Esophagus (tissue), 2 donors: Measurements from ENCODE around the gene AGAP1. TPM values are rescaled to one million over a fixed set of nuclear protein-coding genes. Genes with fewer than 3 reads are reported as not detected.

Experiments used
- H3K27ac ChIP-seq, 2 donors: one replicate each; pipeline ENCODE4 v1.5.1; 2013; ENCODE audit warnings: low read depth in 2 of 2, mild to moderate bottlenecking in 2 of 2, inconsistent platforms in 1 of 2, low read length in 1 of 2, moderate library complexity in 1 of 2
- H3K27me3 ChIP-seq, 2 donors: one replicate each; pipeline ENCODE4 v1.6.1; 2013; ENCODE audit warnings: low read length in 2 of 2, control low read depth in 1 of 2, mild to moderate bottlenecking in 1 of 2; ENCODE audit not compliant: insufficient read depth in 2 of 2, control insufficient read depth in 1 of 2
- H3K36me3 ChIP-seq, 2 donors: one replicate each; pipeline ENCODE4 v1.6.1; 2013; ENCODE audit warnings: low read length in 1 of 2; ENCODE audit not compliant: control insufficient read depth in 2 of 2, insufficient read depth in 2 of 2
- H3K4me1 ChIP-seq, 2 donors: one replicate each; pipeline ENCODE4 v1.6.1; 2013; ENCODE audit warnings: low read length in 1 of 2; ENCODE audit not compliant: control insufficient read depth in 2 of 2, insufficient read depth in 2 of 2
- H3K4me3 ChIP-seq, 2 donors: one replicate each; pipeline ENCODE4 v1.5.1; 2013; ENCODE audit warnings: low read length in 2 of 2, mild to moderate bottlenecking in 2 of 2, low read depth in 1 of 2, moderate library complexity in 1 of 2
- H3K9me3 ChIP-seq, 2 donors: one replicate each; pipeline ENCODE4 v1.6.1; 2013; ENCODE audit warnings: mild to moderate bottlenecking in 2 of 2, low read depth in 1 of 2, low read length in 1 of 2, moderate library complexity in 1 of 2; ENCODE audit not compliant: control insufficient read depth in 2 of 2, insufficient read depth in 1 of 2
- WGBS, 2 donors: extraction: QIAGEN DNeasy Blood & Tissue Kit; methylation state at CpG; one replicate each; pipeline ENCODE4 v1.1.7; 2013; 5-methylcytosine and 5-hydroxymethylcytosine counted together
- polyA plus RNA-seq, 2 donors: library from polyadenylated mRNA; stranded (reverse); fragments of 200-250 nt; gene quantifications; one replicate each; pipeline ENCODE4 v1.2.3, GENCODE V29; 2013
- donor health status: healthy with polysubstance abuse.
- donor health status: Bipolar disorder and iron deficiency.

AGAP1 gene
- polyA plus RNA-seq, 2 donors = 4.9 TPM

DNA sequence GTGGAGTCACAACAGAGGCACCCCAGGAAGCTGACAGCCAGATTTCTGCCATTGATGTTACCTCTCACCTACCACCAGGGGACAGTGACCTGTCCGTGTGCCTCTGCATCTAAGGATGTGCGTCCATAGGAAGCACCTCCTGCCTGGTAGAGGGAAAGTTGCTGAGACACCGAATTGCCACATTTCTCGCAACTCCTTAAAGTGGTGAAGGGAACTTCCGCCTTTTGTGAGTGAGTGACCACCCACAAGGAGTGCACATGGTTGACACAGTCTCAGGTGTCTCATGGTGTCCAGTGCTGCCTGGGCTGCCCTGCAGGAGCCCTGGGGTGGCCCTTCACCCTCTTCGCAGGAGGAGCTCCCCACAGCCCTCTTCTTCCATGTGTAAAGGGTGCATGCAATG, 472.6 kb downstream of the AGAP1 start:
- Histone ChIP-seq H3K9me3 (no peaks in the 10 kb centered on the region), H3K4me3 (no peak overlapping the region), H3K27me3 (no peaks in the 10 kb centered on the region), H3K4me1 (no peaks in the 10 kb centered on the region), H3K27ac (no peak overlapping the region), H3K36me3 (peaks cover 3 to 9% of the 10 kb centered on the region in 2 donors)
- WGBS, 2 donors = 83 to 87% methylated on average over 6 of the region's 6 CpGs

GRCh38 chr2:235966932-235967757, 473.3 kb downstream of the AGAP1 start:
- Histone ChIP-seq H3K27ac (no peak overlapping the region), H3K4me3 (no peak overlapping the region), H3K9me3 (no peaks in the 10 kb centered on the region), H3K27me3 (no peaks in the 10 kb centered on the region), H3K4me1 (no peaks in the 10 kb centered on the region), H3K36me3 (peaks cover 3 to 9% of the 10 kb centered on the region in 2 donors)
- 94% methylated on average over 26 of the region's 26 CpGs for WGBS, 2 donors

DNA sequence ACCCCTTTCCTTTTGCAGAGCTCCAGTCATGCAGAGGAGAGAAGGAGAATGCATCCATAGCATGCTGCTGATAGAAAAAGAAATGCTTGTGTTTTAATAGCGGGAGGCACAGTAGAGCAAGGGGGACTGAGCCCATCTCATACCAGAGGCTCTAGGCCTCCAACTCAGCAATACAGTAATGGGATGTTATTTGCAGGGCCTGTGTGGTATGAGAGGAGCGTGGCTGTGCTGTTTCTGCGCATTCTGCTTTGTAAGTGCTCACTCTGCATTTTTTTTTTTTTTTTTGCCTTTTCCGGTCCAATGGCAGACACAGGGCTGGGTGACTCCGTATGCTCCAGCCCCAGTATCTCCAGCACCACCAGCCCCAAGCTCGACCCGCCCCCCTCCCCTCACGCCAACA, 474.3 kb downstream of the AGAP1 start:
- H3K27ac ChIP-seq = no peak overlapping the region
- H3K4me1 ChIP-seq = no peaks in the 10 kb centered on the region
- WGBS, 2 donors = 92 to 93% methylated on average over 8 of the region's 8 CpGs
- H3K4me3 ChIP-seq = no peak overlapping the region
- H3K9me3 ChIP-seq = no peaks in the 10 kb centered on the region
- peaks cover 3 to 9% of the 10 kb centered on the region in 2 donors for H3K36me3 ChIP-seq
- H3K27me3 ChIP-seq = no peaks in the 10 kb centered on the region

DNA sequence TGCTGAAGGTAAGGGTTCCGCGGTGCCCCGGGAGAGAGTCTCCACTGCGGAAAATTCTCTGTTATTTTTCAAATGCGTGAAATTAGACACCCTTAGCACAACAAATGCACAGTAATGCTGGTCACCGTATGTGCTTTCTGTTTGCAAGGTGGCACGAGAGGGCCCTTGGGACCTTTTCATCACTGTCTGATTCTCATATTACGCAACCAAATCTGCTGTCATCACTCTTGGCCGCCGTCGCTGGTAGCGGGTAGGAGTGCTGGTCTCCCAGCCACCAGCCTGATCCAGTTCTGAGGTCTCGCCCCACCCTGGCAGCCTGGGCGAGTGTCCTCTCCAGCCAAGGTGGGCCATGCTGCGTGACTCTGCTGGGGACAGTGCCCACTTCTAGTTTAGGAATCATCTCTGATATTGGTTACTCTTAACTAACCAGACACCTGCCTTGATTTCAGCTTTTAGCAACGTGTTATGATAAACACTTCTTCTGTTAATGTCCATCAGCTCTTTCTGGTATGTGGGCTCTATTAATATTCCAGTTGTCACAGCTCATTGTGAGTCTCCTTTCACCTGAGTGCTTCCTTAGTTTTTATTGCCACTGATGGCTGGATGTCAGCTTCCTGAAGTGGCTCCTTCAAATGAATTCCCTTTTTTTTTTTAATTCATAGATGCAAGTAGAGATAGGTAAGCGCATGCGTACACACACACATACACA, 474.9 kb downstream of the AGAP1 start:
- Histone ChIP-seq H3K27ac (no peak overlapping the region), H3K9me3 (no peaks in the 10 kb centered on the region), H3K4me1 (no peaks in the 10 kb centered on the region), H3K4me3 (no peak overlapping the region), H3K27me3 (no peaks in the 10 kb centered on the region), H3K36me3 (peaks cover 3 to 9% of the 10 kb centered on the region in 2 donors)
- 94 to 95% methylated on average over 18 of the region's 18 CpGs for WGBS, 2 donors

DNA sequence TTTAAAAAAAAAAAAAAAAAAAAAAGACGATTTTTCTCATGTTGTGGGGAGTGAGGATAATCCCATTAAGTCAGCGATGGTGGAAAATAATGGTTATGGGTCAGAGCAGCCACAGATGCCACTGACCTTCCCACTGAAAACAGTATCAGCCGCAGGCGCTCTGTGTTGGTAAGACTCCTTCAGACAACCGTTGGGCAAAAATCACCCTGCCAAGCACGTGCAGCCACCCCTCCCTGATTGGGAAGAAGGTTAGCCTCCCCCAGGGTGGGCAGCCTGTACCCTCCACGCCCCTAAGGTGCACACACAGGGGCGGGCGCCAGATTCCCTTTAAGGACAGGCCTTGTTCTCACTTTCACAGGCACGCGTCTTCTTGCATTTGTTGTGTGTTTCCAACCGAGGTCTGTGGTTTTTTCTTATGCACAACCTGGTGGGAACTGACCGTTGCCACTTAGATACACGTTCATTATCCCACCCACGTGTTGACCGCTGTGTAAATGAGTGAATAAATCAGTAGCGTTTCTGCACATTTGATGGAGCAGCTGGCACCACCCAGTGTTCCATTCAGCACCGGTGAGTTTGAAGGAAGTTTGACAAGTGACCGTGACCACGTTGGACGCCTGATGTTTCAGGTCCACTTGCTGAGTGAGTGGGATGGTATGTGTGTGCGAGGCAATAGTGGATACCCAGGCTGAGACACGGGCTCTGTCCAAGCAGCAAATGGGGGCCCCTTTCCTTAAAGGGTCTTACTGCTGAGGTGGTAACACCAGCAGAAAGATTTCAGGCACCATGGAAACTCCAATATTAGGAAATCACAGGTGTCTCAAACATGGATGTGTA, 476.6 kb downstream of the AGAP1 start:
- Histone ChIP-seq H3K4me3 (no peak overlapping the region), H3K4me1 (no peaks in the 10 kb centered on the region), H3K27me3 (no peaks in the 10 kb centered on the region), H3K9me3 (no peaks in the 10 kb centered on the region), H3K27ac (no peak overlapping the region), H3K36me3 (peaks cover 3 to 9% of the 10 kb centered on the region in 2 donors)
- WGBS, 2 donors = 92 to 93% methylated on average over 23 of the region's 23 CpGs

GRCh38 chr2:235976516-235976915, 482.7 kb downstream of the AGAP1 start:
- Histone ChIP-seq H3K27me3 (no peaks in the 10 kb centered on the region), H3K9me3 (no peaks in the 10 kb centered on the region), H3K36me3 (no peaks in the 10 kb centered on the region), H3K4me1 (no peaks in the 10 kb centered on the region), H3K4me3 (no peak overlapping the region), H3K27ac (no peak overlapping the region)
- 94% methylated on average over 6 of the region's 6 CpGs for WGBS, 2 donors

DNA sequence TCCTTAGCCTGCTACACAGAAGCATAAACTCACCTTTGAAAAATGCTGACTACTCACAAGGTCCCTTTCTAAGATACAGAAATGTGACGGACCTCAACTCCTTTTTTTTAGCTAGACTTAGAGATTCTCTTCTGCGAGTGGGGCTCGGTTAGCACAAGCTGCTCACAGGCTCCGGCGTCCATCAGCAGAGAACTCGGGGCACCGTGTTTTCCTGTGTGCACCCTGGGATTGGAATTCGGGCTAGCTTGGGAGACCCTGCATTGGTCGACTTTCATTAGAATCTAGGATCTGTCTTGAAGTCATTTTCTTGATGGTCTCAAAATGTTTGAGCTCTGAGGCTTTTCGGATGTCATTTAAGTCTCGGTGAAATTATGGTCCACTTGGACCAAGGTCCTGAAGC, 483.1 kb downstream of the AGAP1 start:
- no peaks in the 10 kb centered on the region for H3K36me3 ChIP-seq

GRCh38 chr2:235977445-235977844, 483.6 kb downstream of the AGAP1 start:
- WGBS, 2 donors = 81 to 88% methylated on average over 9 of the region's 9 CpGs
- Histone ChIP-seq H3K4me3 (no peak overlapping the region), H3K27ac (no peak overlapping the region), H3K4me1 (no peaks in the 10 kb centered on the region), H3K36me3 (no peaks in the 10 kb centered on the region), H3K27me3 (no peaks in the 10 kb centered on the region), H3K9me3 (no peaks in the 10 kb centered on the region)

More for the DNA sequence above, 483.1 kb downstream of the AGAP1 start:
- Histone ChIP-seq H3K4me1 (no peaks in the 10 kb centered on the region), H3K27ac (no peak overlapping the region), H3K27me3 (no peaks in the 10 kb centered on the region), H3K4me3 (no peak overlapping the region), H3K9me3 (no peaks in the 10 kb centered on the region)
- 95 to 96% methylated on average over 11 of the region's 11 CpGs for WGBS, 2 donors

DNA sequence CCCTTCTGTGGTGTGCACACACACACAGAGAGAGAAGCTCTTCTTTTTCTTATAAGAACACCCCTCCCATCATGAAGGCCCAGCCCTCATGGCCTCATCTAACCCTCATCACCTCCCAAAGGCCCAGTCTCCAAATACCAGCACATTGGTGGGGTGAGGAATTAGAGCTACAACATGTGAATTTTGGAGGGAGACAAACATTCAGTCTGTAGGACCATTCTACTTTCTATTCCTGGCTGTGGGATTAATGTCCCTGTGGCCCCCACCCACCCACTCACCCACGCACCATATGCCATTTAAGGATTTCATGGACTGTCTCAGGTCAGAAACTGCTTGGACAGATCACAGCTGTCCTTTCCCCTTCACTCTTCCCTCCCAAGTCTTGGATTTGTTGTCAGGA, 484.2 kb downstream of the AGAP1 start:
- no peaks in the 10 kb centered on the region for H3K4me1 ChIP-seq
- H3K4me3 ChIP-seq = no peak overlapping the region
- no peaks in the 10 kb centered on the region for H3K27me3 ChIP-seq
- no peaks in the 10 kb centered on the region for H3K9me3 ChIP-seq
- no peaks in the 10 kb centered on the region for H3K36me3 ChIP-seq
- H3K27ac ChIP-seq = no peak overlapping the region
- 86 to 100% methylated on average over 1 of the region's 1 CpG for WGBS, 2 donors
